HG03196 (cell line): ENCODE measurements around the gene ANAPC2.

Experiments
- ATAC-seq: cut with Tn5 transposase; IDR thresholded peaks from one replicate; pipeline ENCODE4 v1.9.1; 2021; ENCODE audit not compliant: unreplicated experiment

The ANAPC2 gene

GRCh38 chr9:137130176-137130755 lies 58.1 kb downstream of the ANAPC2 start:
- peak; percentile 3 for ATAC-seq

GRCh38 chr9:137129456-137130175 lies 58.7 kb downstream of the ANAPC2 start:
- peak; percentile 75 for ATAC-seq

GRCh38 chr9:137128862-137129455 lies 59.4 kb downstream of the ANAPC2 start:
- ATAC-seq, result peak; percentile 8

- ATAC-seq, result no peak
Measured at GRCh38 chr9:137128158-137128861, 60.0 kb downstream of the ANAPC2 start.

- ATAC-seq, result no peak
Measured at GRCh38 chr9:137127301-137128157, 60.8 kb downstream of the ANAPC2 start.

GRCh38 chr9:137126786-137127185 lies 61.6 kb downstream of the ANAPC2 start:
- ATAC-seq, result no peak
